GM12891 (cell line): ENCODE measurements around the gene CPED1.

Experiments
- DNase-seq: peaks from one replicate; pipeline ENCODE4 v3.0.0; 2011; ENCODE audit warnings: low spot score; ENCODE audit not compliant: insufficient read length
- FAIRE-seq: peaks from 2 replicates; lab custom pipeline; 2011; peaks lifted over from hg19 to GRCh38; lab: Jason Lieb, UNC
- PAX5 ChIP-seq: IDR thresholded peaks from 2 replicates; pipeline ENCODE4 v1.6.1; 2011; ENCODE audit warnings: low read length, moderate library complexity, mild to moderate bottlenecking; ENCODE audit not compliant: insufficient read depth, severe bottlenecking
- POLR2A ChIP-seq: IDR thresholded peaks from 2 replicates; pipeline ENCODE4 v1.6.1; 2011; ENCODE audit warnings: low read depth, low read length, control low read depth
- POLR2AphosphoS5 ChIP-seq: IDR thresholded peaks from 2 replicates; pipeline ENCODE4 v1.6.1; 2011; ENCODE audit warnings: low read depth, low read length, control low read depth
- POU2F2 ChIP-seq: IDR thresholded peaks from 2 replicates; pipeline ENCODE4 v1.6.1; 2011; ENCODE audit warnings: low read depth, mild to moderate bottlenecking, control low read depth, low read length, moderate library complexity
- SPI1 ChIP-seq: IDR thresholded peaks from 2 replicates; pipeline ENCODE4 v1.6.1; 2011; ENCODE audit warnings: low read depth, low read length, control low read depth
- TAF1 ChIP-seq: IDR thresholded peaks from 2 replicates; pipeline ENCODE4 v1.6.1; 2011; ENCODE audit warnings: low read depth, low read length, control low read depth

The CPED1 gene

GRCh38 chr7:121099572-121099971, 111.1 kb downstream of the CPED1 start:
- no peak for TF ChIP-seq POLR2AphosphoS5
- TF ChIP-seq SPI1 = no peak
- no peak for TF ChIP-seq PAX5
- no peak for TF ChIP-seq POU2F2
- TF ChIP-seq POLR2A = no peak
- TF ChIP-seq TAF1 = no peak
- DNase-seq (no peak), FAIRE-seq (no peak)

GRCh38 chr7:121101083-121101482, 112.6 kb downstream of the CPED1 start:
- DNase-seq (no peak), FAIRE-seq (no peak)
- TF ChIP-seq TAF1 (no peak), POLR2A (no peak), PAX5 (no peak), SPI1 (no peak), POU2F2 (no peak)

- no peak for DNase-seq
- FAIRE-seq = no peak
- TF ChIP-seq TAF1 (no peak), POLR2A (no peak), SPI1 (no peak), POU2F2 (no peak), PAX5 (no peak), POLR2AphosphoS5 (no peak)
Measured at GRCh38 chr7:121101621-121102020, 113.1 kb downstream of the CPED1 start.

GRCh38 chr7:121102619-121103018, 114.1 kb downstream of the CPED1 start:
- TF ChIP-seq TAF1 (no peak), PAX5 (no peak), POLR2A (no peak), SPI1 (no peak), POLR2AphosphoS5 (no peak), POU2F2 (no peak)
- DNase-seq = no peak
- no peak for FAIRE-seq

- DNase-seq (no peak), FAIRE-seq (no peak)
- TF ChIP-seq PAX5 (no peak), TAF1 (no peak), SPI1 (no peak), POLR2AphosphoS5 (no peak), POLR2A (no peak)
Measured at GRCh38 chr7:121103086-121103485, 114.6 kb downstream of the CPED1 start.

GRCh38 chr7:121103579-121103978, 115.1 kb downstream of the CPED1 start:
- peak; percentile 28 for FAIRE-seq
- TF ChIP-seq SPI1 (no peak), POU2F2 (no peak), POLR2A (no peak), TAF1 (no peak), POLR2AphosphoS5 (no peak), PAX5 (no peak)
- no peak for DNase-seq

GRCh38 chr7:121105262-121105661, 116.8 kb downstream of the CPED1 start:
- no peak for TF ChIP-seq POLR2A
- TF ChIP-seq SPI1 = no peak
- no peak for FAIRE-seq
- DNase-seq = no peak

GRCh38 chr7:121107923-121108498, 119.5 kb downstream of the CPED1 start:
- TF ChIP-seq PAX5 (no peak), SPI1 (no peak), POLR2AphosphoS5 (no peak), POLR2A (no peak), TAF1 (no peak), POU2F2 (no peak)
- DNase-seq (no peak), FAIRE-seq (peak; percentile 43)

- FAIRE-seq (no peak), DNase-seq (no peak)
Measured at GRCh38 chr7:121109145-121109544, 120.6 kb downstream of the CPED1 start.

GRCh38 chr7:121113288-121113687, 124.8 kb downstream of the CPED1 start:
- no peak for DNase-seq
- TF ChIP-seq POLR2A (no peak), POU2F2 (no peak), SPI1 (no peak), POLR2AphosphoS5 (no peak), TAF1 (no peak), PAX5 (no peak)
- FAIRE-seq = no peak

More at GRCh38 chr7:121109145-121109544, 120.6 kb downstream of the CPED1 start:
- TF ChIP-seq SPI1 (no peak), PAX5 (no peak), POU2F2 (no peak), POLR2AphosphoS5 (no peak), POLR2A (no peak), TAF1 (no peak)
